Measurements from ENCODE around the gene APLP1.
A peak's percentile ranks its signal among the peaks of the same experiment; 100 is the strongest.

Gene APLP1

GRCh38 chr19:35870798-35871197, 2.4 kb downstream of the APLP1 start:
- TF ChIP-seq CTCF (IDR thresholded peaks at IDR 0.05; ENCODE audit: low read depth, low read length, missing control alignments), result no peak
- H3K4me3 ChIP-seq (replicated peaks; ENCODE audit: low read depth, low read length), result no peak overlapping the region
- DNase-seq (ENCODE audit: extremely low read depth, low read depth), result no peak

- no peak for DNase-seq (ENCODE audit: extremely low read depth, low read depth)
- no peak overlapping the region for H3K4me3 ChIP-seq (replicated peaks; ENCODE audit: low read depth, low read length)
- no peak for TF ChIP-seq CTCF (IDR thresholded peaks at IDR 0.05; ENCODE audit: low read depth, low read length, missing control alignments)
Observed at GRCh38 chr19:35871611-35872010, 3.2 kb downstream of the APLP1 start.

GRCh38 chr19:35872180-35872579, 3.8 kb downstream of the APLP1 start:
- TF ChIP-seq CTCF (IDR thresholded peaks at IDR 0.05; ENCODE audit: low read depth, low read length, missing control alignments), result no peak
- no peak for DNase-seq (ENCODE audit: extremely low read depth, low read depth)

GRCh38 chr19:35874392-35874930, 6.1 kb downstream of the APLP1 start:
- no peak overlapping the region for H3K4me3 ChIP-seq (replicated peaks; ENCODE audit: low read depth, low read length)
- no peak for TF ChIP-seq CTCF (IDR thresholded peaks at IDR 0.05; ENCODE audit: low read depth, low read length, missing control alignments)
- no peak for DNase-seq (ENCODE audit: extremely low read depth, low read depth)

More at GRCh38 chr19:35872180-35872579, 3.8 kb downstream of the APLP1 start:
- H3K4me3 ChIP-seq (replicated peaks; ENCODE audit: low read depth, low read length), result no peak overlapping the region

- H3K4me3 ChIP-seq (replicated peaks; ENCODE audit: low read depth, low read length), result no peak overlapping the region
- no peak for DNase-seq (ENCODE audit: extremely low read depth, low read depth)
- no peak for TF ChIP-seq CTCF (IDR thresholded peaks at IDR 0.05; ENCODE audit: low read depth, low read length, missing control alignments)
Observed at GRCh38 chr19:35879068-35879467, 10.7 kb downstream of the APLP1 start.

GRCh38 chr19:35879770-35880317, 11.5 kb downstream of the APLP1 start:
- DNase-seq (ENCODE audit: extremely low read depth, low read depth), result peak; percentile 67
- no peak overlapping the region for H3K4me3 ChIP-seq (replicated peaks; ENCODE audit: low read depth, low read length)

More at GRCh38 chr19:35879770-35880317, 11.5 kb downstream of the APLP1 start:
- TF ChIP-seq CTCF (IDR thresholded peaks at IDR 0.05; ENCODE audit: low read depth, low read length, missing control alignments), result no peak

Data from HFF-Myc (cell line).